Fibroblast of the aortic adventitia (primary cell): ENCODE results near the gene RIOK3. TPM values are rescaled to one million over a fixed set of nuclear protein-coding genes. Genes with fewer than 3 reads are reported as not detected.
"Not testable (repeated sequence)": the region's sequence is repeated elsewhere in the genome, so short reads cannot be mapped to it uniquely, and the experiment has no call there.

Experiments
- DNase-seq: peaks from one replicate; pipeline ENCODE4 v3.0.0-alpha.2; 2010; ENCODE audit warnings: low read depth
- H3K4me3 ChIP-seq: 2 replicates; pipeline ENCODE4 v1.5.1; 2011; ENCODE audit warnings: low read depth, mild to moderate bottlenecking, control low read depth, low read length, moderate library complexity
- total RNA-seq: library from RNA; depleted of rRNA; stranded (reverse); fragments of >200 nt; gene quantifications from 2 replicates; pipeline ENCODE4 v1.2.3, GENCODE V29; 2012; ENCODE audit warnings: low replicate concordance
- TF ChIP-seq, protein P1 (sequence below): IDR thresholded peaks from 2 replicates; pipeline ENCODE4 v1.5.1; 2011; ENCODE audit warnings: mild to moderate bottlenecking, low read length, control low read depth, inconsistent platforms; ENCODE audit not compliant: insufficient read depth

The RIOK3 gene
- total RNA-seq, 1 donor: 89.3 TPM

- no peak overlapping the region for H3K4me3 ChIP-seq
- peak; percentile 15 for DNase-seq
- TF ChIP-seq, protein P1, sequence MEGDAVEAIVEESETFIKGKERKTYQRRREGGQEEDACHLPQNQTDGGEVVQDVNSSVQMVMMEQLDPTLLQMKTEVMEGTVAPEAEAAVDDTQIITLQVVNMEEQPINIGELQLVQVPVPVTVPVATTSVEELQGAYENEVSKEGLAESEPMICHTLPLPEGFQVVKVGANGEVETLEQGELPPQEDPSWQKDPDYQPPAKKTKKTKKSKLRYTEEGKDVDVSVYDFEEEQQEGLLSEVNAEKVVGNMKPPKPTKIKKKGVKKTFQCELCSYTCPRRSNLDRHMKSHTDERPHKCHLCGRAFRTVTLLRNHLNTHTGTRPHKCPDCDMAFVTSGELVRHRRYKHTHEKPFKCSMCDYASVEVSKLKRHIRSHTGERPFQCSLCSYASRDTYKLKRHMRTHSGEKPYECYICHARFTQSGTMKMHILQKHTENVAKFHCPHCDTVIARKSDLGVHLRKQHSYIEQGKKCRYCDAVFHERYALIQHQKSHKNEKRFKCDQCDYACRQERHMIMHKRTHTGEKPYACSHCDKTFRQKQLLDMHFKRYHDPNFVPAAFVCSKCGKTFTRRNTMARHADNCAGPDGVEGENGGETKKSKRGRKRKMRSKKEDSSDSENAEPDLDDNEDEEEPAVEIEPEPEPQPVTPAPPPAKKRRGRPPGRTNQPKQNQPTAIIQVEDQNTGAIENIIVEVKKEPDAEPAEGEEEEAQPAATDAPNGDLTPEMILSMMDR: no peak
Observed at GRCh38 chr18:23416298-23416697, 36.8 kb upstream of the RIOK3 start.

GRCh38 chr18:23421277-23421676, 31.8 kb upstream of the RIOK3 start:
- H3K4me3 ChIP-seq: no peak overlapping the region
- no peak for DNase-seq
- TF ChIP-seq, protein P1: no peak

GRCh38 chr18:23422751-23423418, 30.2 kb upstream of the RIOK3 start:
- TF ChIP-seq, protein P1: no peak
- no peak overlapping the region for H3K4me3 ChIP-seq
- DNase-seq: peak; percentile 23

DNA sequence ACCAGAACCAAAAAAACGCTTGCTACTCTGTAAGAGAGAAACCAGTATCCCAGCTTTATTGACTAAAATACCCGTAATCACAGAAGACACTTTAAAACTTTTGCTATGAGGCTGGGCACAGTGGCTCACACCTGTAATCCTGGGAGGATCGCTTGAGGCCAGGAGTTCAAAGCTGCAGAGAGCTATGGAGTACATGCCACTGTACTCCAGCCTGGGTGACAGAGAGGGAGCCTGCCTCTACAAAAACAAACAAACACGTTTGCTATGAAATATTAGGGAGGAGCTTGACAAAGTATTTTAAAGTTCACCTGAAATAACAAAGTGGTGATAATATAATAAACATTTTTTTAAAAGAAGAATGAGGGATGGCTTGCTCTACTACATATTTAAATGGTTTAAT, 28.5 kb upstream of the RIOK3 start:
- TF ChIP-seq, protein P1: no peak
- H3K4me3 ChIP-seq: no peak overlapping the region
- no peak for DNase-seq

- no peak overlapping the region for H3K4me3 ChIP-seq
- TF ChIP-seq, protein P1: no peak
- no peak for DNase-seq
Observed at GRCh38 chr18:23428821-23429220, 24.3 kb upstream of the RIOK3 start.

DNA sequence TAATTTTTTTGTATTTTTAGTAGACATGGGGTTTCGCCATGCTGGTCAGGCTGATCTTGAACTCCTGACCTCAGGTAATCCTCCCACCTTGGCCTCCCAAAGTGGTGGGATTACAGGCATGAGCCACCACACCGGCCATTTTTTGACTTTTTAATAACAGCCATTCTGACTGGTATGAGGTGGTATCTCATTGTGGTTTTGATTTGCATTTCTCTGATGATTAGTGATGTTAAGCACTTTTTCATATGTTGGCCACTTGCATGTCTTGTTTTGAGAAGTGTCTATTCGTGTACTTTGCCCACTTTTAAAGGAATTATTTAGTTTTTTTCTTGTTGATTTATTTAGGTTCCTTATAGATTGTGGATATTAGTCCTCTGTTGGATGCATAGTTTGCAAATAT, 23.5 kb upstream of the RIOK3 start:
- H3K4me3 ChIP-seq: not testable (repeated sequence)

GRCh38 chr18:23433360-23433759, 19.7 kb upstream of the RIOK3 start:
- TF ChIP-seq, protein P1: no peak
- DNase-seq: peak; percentile 31
- no peak overlapping the region for H3K4me3 ChIP-seq

More for the DNA sequence above, 23.5 kb upstream of the RIOK3 start:
- not testable (repeated sequence) for DNase-seq
